Sigmoid colon (tissue), 4 donors: Measurements from ENCODE around the gene UNG.

Experiments used
- POLR2A ChIP-seq, 2 donors: fragments of 450-650 bp; IDR thresholded peaks; one replicate each; pipeline ENCODE4 v1.6.1; 2016; ENCODE audit warnings: antibody characterized with exemption in 2 of 2, mild to moderate bottlenecking in 2 of 2, moderate library complexity in 2 of 2
- POLR2AphosphoS5 ChIP-seq, 4 donors: sonication (generic); formaldehyde crosslinking; IDR thresholded peaks; one replicate each; pipeline ENCODE4 v1.6.1; 2017; ENCODE audit warnings: antibody characterized with exemption in 4 of 4

DNA sequence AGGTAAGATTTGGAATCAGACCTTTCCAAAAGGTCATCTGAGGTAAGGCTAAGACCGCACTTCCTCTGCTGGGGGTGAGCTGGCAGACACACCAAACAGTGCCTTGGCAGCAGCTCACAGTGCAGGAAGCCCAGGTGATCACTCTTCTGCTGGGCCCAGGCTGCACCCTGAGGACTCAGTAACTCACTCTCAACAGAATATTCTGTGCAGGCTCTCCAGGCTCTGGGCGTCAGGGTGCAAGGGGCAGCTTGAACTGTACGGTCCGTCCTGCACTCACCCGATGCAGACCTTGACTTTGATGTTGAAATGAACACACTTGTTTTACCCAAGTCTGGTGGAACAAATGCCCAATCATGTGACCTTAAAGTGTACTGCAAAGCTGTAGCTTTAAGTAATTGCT is 10.1 kb upstream of the UNG start:
- TF ChIP-seq POLR2AphosphoS5 (IDR thresholded peaks at IDR 0.05): no peak
- no peak for TF ChIP-seq POLR2A (IDR thresholded peaks at IDR 0.05)
